Neuron (in vitro differentiated cells): ENCODE measurements around the gene CGNL1.

Experiments used
- H2AFZ ChIP-seq: one replicate; pipeline ENCODE4 v1.6.1; 2013; ENCODE audit warnings: low read depth, mild to moderate bottlenecking, inconsistent platforms, low read length, moderate library complexity
- H3K27me3 ChIP-seq: one replicate; pipeline ENCODE4 v1.6.1; 2013; ENCODE audit warnings: low read length; ENCODE audit not compliant: insufficient read depth
- H3K36me3 ChIP-seq: one replicate; pipeline ENCODE4 v1.6.1; 2013; ENCODE audit warnings: low read length; ENCODE audit not compliant: insufficient read depth
- H3K4me1 ChIP-seq: one replicate; pipeline ENCODE4 v1.6.1; 2013; ENCODE audit warnings: low read length; ENCODE audit not compliant: insufficient read depth
- H3K4me3 ChIP-seq: 2 replicates; pipeline ENCODE4 v1.5.1; 2013; ENCODE audit warnings: mild to moderate bottlenecking, low read length, moderate library complexity
- H3K9me3 ChIP-seq: one replicate; pipeline ENCODE4 v1.6.1; 2013; ENCODE audit warnings: low read length

CGNL1 gene

DNA sequence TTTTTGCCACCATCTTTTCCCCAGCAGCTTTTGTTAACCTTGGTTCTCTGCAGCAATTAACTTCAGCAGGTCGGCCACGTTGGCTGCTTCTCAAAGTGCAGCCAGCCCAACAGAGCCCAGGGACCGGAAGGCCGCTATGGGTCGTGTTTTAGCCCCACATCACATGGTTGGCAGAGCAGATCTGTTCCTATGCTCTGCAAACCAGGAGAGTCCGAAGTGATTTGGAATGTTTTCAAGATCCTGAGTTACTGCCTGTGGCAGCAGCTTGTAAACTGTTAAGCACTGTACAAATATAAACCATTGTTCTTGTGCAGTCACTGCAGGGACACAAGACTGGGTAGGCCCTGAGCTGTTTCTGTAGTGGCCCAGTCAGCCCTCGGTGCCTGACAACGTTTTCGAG is 145.8 kb downstream of the CGNL1 start:
- Histone ChIP-seq H3K4me1 (peaks cover 7% of the 10 kb centered on the region), H3K27me3 (no peaks in the 10 kb centered on the region), H3K9me3 (no peaks in the 10 kb centered on the region), H2AFZ (no peak overlapping the region), H3K36me3 (no peaks in the 10 kb centered on the region), H3K4me3 (no peak overlapping the region)

DNA sequence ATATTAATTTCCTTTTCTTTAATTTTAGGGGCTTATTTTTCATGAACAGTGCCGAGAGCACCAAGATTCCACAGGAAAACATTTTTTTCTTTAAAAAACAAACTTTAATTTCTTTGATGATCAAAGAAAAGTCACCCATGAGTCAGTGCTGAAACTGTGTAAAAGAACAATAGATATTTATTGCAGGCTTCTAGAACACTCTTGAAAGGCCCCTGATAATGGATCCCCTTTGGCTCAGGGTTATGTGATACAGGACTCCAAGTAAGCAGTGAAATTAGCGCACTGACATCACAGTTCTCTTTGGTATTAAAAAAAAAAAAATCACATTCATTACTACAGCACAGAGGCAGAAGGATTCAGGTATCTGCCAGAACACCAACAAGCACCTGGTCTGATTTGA is 149.3 kb downstream of the CGNL1 start:
- H3K4me1 ChIP-seq: no peaks in the 10 kb centered on the region
- H3K36me3 ChIP-seq: no peaks in the 10 kb centered on the region
- no peaks in the 10 kb centered on the region for H3K27me3 ChIP-seq
- H2AFZ ChIP-seq: no peak overlapping the region
- H3K4me3 ChIP-seq: no peak overlapping the region
- H3K9me3 ChIP-seq: no peaks in the 10 kb centered on the region

DNA sequence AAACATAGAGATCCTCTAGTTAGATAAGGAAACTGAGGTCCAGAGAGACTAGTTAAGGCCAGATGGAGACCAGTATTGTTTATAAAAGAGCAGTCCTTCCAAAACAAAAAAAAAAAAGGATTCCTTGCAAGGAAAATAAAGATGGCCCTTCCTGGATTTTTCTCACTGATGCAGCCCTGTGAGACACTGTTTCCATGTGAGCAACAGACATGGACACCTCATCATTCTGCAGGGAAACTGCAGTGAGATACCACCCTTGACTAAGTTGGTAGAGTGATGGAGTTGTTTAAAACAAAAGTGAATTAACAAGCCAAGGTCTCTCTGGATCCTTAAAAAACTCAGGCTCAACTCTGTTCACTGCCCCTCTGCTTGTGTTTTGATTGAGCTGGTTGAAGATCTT is 149.8 kb downstream of the CGNL1 start:
- Histone ChIP-seq H3K36me3 (no peaks in the 10 kb centered on the region), H3K4me1 (peaks cover 2% of the 10 kb centered on the region), H3K27me3 (no peaks in the 10 kb centered on the region), H3K4me3 (no peak overlapping the region), H3K9me3 (no peaks in the 10 kb centered on the region), H2AFZ (no peak overlapping the region)

DNA sequence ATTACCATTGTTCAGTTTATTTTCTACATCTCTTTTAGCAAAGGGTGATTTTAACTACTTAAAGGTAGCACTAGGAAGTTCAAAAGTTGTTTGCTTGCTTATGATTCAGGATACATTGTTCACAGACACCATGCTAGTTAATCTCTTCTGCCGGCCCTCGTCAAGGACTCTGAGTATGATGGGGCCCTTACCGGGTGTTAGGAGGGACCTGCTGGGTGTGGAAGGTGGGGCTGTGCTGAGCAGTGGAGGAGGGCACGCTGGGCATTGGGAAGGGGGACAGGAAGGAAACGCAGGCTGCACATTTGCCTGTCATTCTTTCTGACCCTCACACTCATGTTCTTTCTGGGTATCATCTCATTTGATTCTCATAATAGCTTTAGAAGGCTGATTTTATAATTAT is 150.3 kb downstream of the CGNL1 start:
- Histone ChIP-seq H3K27me3 (no peaks in the 10 kb centered on the region), H3K36me3 (no peaks in the 10 kb centered on the region), H2AFZ (no peak overlapping the region), H3K4me3 (no peak overlapping the region), H3K9me3 (no peaks in the 10 kb centered on the region), H3K4me1 (peaks cover 3% of the 10 kb centered on the region)

DNA sequence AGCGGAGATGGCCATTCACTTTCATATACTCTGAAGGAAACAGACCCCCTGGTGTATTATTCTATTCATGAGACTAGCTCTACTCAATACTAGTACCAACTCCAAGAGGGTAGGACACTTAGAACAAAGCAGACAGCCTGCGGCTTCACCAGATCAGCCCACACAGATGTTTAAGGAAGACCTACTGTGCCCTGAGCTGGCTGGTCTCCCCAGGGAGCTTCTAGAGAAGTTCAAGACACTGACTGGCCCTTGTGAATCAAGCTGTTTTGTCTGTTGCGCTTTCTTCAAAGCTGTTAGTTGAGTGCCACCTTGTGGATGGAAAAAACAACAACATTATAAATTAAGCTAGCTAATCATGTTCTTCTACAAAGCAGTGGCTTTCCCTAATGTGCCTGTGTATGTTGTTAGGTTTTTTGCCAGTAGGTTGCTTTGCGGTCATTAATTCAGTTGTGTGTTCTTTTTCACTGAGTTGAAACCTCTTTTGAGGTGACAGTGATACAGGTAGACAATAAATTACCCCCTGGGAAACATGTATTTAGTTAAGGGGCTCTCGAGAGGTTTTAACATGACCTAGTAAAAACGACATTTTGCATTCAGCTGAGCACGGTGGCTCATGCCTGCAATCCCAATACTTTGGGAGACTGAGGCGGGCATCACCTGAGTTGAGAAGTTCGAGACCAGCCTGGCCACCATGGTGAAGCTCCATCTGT is 151.2 kb downstream of the CGNL1 start:
- H3K9me3 ChIP-seq: no peaks in the 10 kb centered on the region
- H3K4me1 ChIP-seq: peaks cover 6% of the 10 kb centered on the region
- H3K27me3 ChIP-seq: no peaks in the 10 kb centered on the region
- no peak overlapping the region for H3K4me3 ChIP-seq
- no peaks in the 10 kb centered on the region for H3K36me3 ChIP-seq
- no peak overlapping the region for H2AFZ ChIP-seq

DNA sequence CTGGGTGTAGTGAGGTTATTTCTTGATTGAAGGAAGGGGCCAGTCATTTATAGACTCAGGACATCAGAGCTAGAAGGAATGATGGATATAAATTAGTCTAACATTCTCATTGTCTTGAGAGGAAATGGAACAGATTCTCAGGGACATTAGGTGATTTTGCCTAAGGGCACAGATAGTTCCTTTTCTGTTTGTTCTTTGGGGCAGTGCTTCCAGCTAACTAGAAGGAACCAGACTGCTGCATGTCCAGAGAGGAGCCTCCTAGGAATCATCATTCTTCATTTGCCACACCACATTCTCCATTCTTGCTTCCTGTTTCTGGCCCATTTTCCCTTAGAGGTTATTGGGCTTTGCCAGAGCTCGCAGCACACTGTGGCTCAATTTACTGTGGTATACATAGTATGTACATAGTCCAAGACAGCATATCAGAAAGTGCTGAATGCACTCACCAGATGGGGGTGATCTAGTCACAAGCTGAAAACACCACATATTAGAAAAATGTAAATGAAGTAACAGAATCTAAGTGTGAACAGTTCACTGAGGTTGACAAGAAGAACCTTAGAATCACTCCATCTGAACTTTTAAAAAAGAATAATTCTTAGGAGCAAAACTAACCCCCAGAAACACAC is 152.7 kb downstream of the CGNL1 start:
- peaks cover 19% of the 10 kb centered on the region for H3K4me1 ChIP-seq
- no peak overlapping the region for H2AFZ ChIP-seq
- no peaks in the 10 kb centered on the region for H3K36me3 ChIP-seq
- no peak overlapping the region for H3K4me3 ChIP-seq
- H3K9me3 ChIP-seq: no peaks in the 10 kb centered on the region
- H3K27me3 ChIP-seq: no peaks in the 10 kb centered on the region

DNA sequence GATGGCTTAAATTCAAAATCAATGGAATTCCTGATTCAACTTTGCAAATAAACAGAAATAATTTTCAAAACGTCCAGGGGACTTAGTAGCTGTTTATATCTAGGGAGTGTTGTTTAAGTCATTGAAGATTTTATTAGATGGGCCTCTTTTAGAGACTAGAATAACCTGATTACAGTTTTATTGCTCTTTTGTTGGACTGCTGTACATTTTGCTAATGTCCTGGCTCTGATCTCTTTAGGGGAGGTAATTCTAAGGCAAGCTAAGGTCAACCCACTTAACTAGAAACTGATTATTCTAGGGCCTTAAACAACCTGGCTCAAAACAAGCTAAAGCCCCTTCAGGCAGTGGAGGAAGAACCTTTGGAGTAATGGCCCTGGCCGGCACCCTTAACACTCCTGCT is 153.4 kb downstream of the CGNL1 start:
- H3K36me3 ChIP-seq: no peaks in the 10 kb centered on the region
- no peak overlapping the region for H2AFZ ChIP-seq
- no peaks in the 10 kb centered on the region for H3K9me3 ChIP-seq
- no peaks in the 10 kb centered on the region for H3K27me3 ChIP-seq
- no peak overlapping the region for H3K4me3 ChIP-seq
- H3K4me1 ChIP-seq: peaks cover 21% of the 10 kb centered on the region

DNA sequence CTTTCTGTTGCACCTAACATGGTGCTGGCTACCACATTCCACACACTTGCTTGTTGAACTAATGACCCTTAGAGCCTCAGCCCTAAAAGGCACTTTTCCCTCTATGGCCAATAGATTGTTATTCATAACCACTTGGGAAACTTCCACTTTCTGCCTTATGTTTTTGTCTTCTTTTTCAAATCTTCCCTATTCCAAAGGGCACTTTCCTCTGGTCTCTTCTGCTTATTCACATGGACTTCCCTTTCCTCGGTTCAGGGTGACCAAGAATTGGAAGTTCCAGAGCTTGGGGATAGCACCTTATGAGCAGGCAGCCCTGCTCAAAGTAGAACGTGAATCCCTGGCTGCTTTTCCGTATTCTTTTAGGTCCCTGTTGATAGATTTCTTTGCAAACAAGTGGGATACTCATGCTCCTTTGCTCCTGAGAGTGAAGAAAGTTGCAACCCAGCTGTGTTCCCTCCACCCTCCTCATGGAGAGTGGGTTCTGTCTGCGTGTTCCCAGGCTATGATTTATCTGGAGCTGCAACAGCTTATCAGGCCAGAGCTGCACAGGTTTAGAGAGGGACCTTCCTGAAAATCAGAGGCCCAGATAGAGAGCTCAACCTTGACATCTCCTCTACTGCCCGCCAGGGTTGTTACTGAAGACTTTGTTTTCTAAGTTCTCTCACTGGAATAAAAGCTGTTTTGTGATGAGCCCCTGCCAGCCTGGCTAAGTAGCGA is 156.6 kb downstream of the CGNL1 start:
- no peaks in the 10 kb centered on the region for H3K36me3 ChIP-seq
- H3K9me3 ChIP-seq: no peaks in the 10 kb centered on the region
- no peak overlapping the region for H3K4me3 ChIP-seq
- no peak overlapping the region for H2AFZ ChIP-seq
- H3K4me1 ChIP-seq: peaks cover 27% of the 10 kb centered on the region
- H3K27me3 ChIP-seq: no peaks in the 10 kb centered on the region

DNA sequence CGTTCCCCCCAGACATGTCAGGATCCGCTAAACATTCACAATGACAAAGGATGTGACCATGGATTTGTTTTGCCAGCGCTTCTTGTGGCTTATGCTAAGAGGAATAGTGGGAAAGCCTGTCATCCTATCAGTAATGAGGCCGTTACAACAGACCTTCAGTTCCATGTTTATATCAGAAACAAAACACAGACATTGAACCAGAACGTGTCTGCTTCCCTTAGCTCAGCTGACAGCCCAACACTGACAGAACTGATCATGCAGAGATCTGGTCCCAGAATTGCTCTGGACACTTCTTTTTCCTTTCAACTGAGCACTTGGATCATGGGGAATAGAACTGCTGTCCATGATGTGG is 157.1 kb downstream of the CGNL1 start:
- Histone ChIP-seq H3K36me3 (no peaks in the 10 kb centered on the region), H3K4me3 (no peak overlapping the region), H3K27me3 (no peaks in the 10 kb centered on the region), H3K4me1 (peaks cover 27% of the 10 kb centered on the region), H2AFZ (no peak overlapping the region), H3K9me3 (no peaks in the 10 kb centered on the region)

DNA sequence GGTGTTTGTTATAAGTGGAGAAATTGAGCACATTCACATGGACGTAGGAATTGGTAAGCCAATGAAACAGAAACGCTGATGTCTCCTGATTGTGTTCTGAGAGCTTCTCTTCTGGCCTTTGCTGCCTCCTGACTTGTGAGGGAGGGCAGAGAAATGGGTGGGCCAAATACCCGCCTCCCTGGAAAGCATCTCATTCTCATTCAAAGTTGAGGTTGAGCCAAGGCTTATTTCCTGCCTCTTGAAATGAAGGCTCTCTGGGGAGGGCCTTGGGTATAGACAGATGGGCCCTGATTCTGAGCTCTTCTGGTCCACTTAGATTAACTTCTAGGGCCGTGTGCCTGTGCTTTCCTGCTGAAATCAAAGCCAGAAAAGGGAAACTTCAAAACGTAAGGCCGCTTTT is 158.0 kb downstream of the CGNL1 start:
- Histone ChIP-seq H3K27me3 (no peaks in the 10 kb centered on the region), H2AFZ (no peak overlapping the region), H3K9me3 (no peaks in the 10 kb centered on the region), H3K4me3 (no peak overlapping the region), H3K4me1 (peaks cover 27% of the 10 kb centered on the region), H3K36me3 (no peaks in the 10 kb centered on the region)

DNA sequence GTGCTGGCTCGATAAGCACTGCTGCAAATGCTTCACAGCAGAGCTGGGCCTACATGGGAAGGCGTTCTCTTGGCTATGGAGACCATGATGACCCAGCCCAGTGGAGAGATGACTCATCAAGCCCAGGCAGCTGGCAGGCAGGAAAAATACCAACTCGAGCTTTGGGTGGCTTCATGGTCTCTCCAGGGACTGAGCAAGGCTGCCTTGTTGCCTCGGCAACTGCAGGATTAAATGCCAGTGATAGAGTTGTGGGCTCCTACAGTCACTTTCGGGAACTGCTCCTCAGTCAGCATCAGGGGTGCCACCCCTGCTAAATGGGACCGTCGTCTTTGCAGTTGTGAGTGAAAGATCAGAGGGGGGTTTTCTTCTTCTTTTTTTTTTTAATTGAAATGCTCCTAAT is 160.8 kb downstream of the CGNL1 start:
- Histone ChIP-seq H3K9me3 (no peaks in the 10 kb centered on the region), H3K4me1 (peaks cover 24% of the 10 kb centered on the region), H3K4me3 (no peak overlapping the region), H2AFZ (no peak overlapping the region), H3K36me3 (no peaks in the 10 kb centered on the region), H3K27me3 (no peaks in the 10 kb centered on the region)

DNA sequence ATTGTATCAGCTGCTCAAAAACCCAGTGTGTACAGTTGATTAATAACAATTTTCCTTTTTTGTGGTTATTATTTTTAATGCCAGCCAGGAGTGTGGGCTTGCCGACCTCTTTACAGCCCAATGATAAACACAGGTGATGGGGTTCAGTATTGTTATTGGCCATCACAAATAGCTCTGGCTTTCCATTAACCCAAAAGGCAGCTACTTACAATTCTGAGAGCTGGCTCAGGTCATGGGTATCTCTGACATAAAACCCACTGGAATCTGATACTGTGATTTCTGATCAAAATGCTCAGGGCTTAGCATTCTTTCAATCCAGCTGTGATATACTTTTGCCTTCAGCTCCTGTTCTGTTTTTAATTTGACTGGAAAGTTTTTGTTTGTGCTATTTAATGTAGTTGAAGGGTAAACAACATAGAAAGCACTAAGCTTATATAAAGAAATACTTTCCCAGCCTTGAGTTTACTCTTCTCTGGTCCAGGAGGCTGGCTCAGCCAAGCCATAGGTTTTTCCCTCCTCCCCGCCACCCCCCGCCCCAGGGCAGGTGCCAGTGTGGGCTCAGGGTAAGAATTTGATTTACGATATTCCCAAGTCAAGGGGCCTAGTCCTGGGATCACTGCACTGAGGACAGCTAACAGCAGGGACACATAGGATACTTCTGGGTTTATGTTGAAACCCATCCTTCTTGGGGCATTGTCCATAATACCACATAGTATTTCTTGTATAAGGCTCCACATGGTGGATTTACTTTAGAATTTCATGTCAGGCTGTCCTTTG is 161.4 kb downstream of the CGNL1 start:
- H3K4me3 ChIP-seq: no peak overlapping the region
- no peaks in the 10 kb centered on the region for H3K36me3 ChIP-seq
- H3K4me1 ChIP-seq: peaks cover 20% of the 10 kb centered on the region
- H3K27me3 ChIP-seq: no peaks in the 10 kb centered on the region
- H3K9me3 ChIP-seq: no peaks in the 10 kb centered on the region
- H2AFZ ChIP-seq: no peak overlapping the region

DNA sequence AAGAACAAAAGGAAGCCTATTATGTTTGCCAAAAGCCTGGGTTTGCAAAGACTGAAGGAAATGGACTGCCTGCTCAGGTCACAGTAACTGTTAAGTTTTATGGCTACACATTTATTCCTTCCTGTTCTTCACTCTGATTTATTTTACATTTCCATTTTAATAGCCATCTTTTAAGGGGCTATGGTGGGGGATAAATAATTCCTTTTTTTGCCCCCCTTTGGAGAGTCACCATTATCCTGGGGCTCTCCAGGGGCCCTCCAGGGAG is 161.9 kb downstream of the CGNL1 start:
- no peaks in the 10 kb centered on the region for H3K9me3 ChIP-seq
- H3K4me1 ChIP-seq: peaks cover 15% of the 10 kb centered on the region
- H3K4me3 ChIP-seq: no peak overlapping the region
- H2AFZ ChIP-seq: no peak overlapping the region
- no peaks in the 10 kb centered on the region for H3K36me3 ChIP-seq
- H3K27me3 ChIP-seq: no peaks in the 10 kb centered on the region
